ENCODE data around the gene KBTBD7. TPM values are rescaled to one million over a fixed set of nuclear protein-coding genes. Genes with fewer than 3 reads are reported as not detected.

Gene KBTBD7
- total and polyA plus RNA-seq, 10 donors, result 2.8 to 14.9 (median 9.2) TPM

- peaks cover 18 to 67% (median 62%) of the 10 kb centered on the region in 8 donors for H3K9me3 ChIP-seq
- no peaks in the 10 kb centered on the region for H3K4me1 ChIP-seq
- no peak for DNase-seq
- 95 to 100% (median 96%) methylated on average over 3 of the region's 3 CpGs for WGBS, 5 donors
- H3K27ac ChIP-seq, result no peak overlapping the region
- H3K27me3 ChIP-seq (replicated peaks in 1 of 7), result no peaks in the 10 kb centered on the region
- no peak overlapping the region for H3K4me3 ChIP-seq
- peaks cover 0 to 33% (median 0%) of the 10 kb centered on the region in 6 donors for H3K36me3 ChIP-seq
- intact Hi-C loops (cut with DNase I; ENCODE audit: low total_unique reads), result no loop called here
- no peak for TF ChIP-seq POLR2A (IDR thresholded peaks at IDR 0.05)
- no peak for TF ChIP-seq POLR2AphosphoS5 (IDR thresholded peaks at IDR 0.05)
- no peak for TF ChIP-seq CTCF (IDR thresholded peaks at IDR 0.05 in 8 of 11, conservative IDR thresholded peaks at IDR 0.05 in 3 of 11)
These were observed 42.4 kb downstream of the KBTBD7 start for GRCh38 chr13:41152005-41152404.

- Histone ChIP-seq H3K4me1 (no peaks in the 10 kb centered on the region), H3K27me3 (replicated peaks in 1 of 7) (no peaks in the 10 kb centered on the region), H3K36me3 (peaks cover 0 to 33% (median 0%) of the 10 kb centered on the region in 6 donors), H3K9me3 (peaks cover 18 to 84% (median 72%) of the 10 kb centered on the region in 8 donors), H3K27ac (no peak overlapping the region), H3K4me3 (no peak overlapping the region)
- DNase-seq, result no peak
- 82 to 91% (median 84%) methylated on average over 2 of the region's 2 CpGs for WGBS, 5 donors
- intact Hi-C loops (cut with DNase I; ENCODE audit: low total_unique reads), result no loop called here
- TF ChIP-seq POLR2A (IDR thresholded peaks at IDR 0.05), result no peak
- TF ChIP-seq CTCF (IDR thresholded peaks at IDR 0.05 in 8 of 11, conservative IDR thresholded peaks at IDR 0.05 in 3 of 11), result no peak
- TF ChIP-seq POLR2AphosphoS5 (IDR thresholded peaks at IDR 0.05), result no peak
These were observed 44.3 kb downstream of the KBTBD7 start for GRCh38 chr13:41150058-41150457.

- Histone ChIP-seq H3K27ac (no peak overlapping the region), H3K36me3 (peaks cover 0 to 33% (median 0%) of the 10 kb centered on the region in 6 donors), H3K9me3 (peaks cover 18 to 83% (median 72%) of the 10 kb centered on the region in 8 donors), H3K27me3 (replicated peaks in 1 of 7) (no peaks in the 10 kb centered on the region), H3K4me1 (no peaks in the 10 kb centered on the region), H3K4me3 (no peak overlapping the region)
- intact Hi-C loops (cut with DNase I; ENCODE audit: low total_unique reads), result no loop called here
- 85 to 95% (median 90%) methylated on average over 3 of the region's 3 CpGs for WGBS, 5 donors
- DNase-seq, result no peak
- TF ChIP-seq POLR2AphosphoS5 (IDR thresholded peaks at IDR 0.05) (no peak), CTCF (IDR thresholded peaks at IDR 0.05 in 8 of 11, conservative IDR thresholded peaks at IDR 0.05 in 3 of 11) (no peak), POLR2A (IDR thresholded peaks at IDR 0.05) (no peak)
These were observed 45.7 kb downstream of the KBTBD7 start for GRCh38 chr13:41148419-41149283.

GRCh38 chr13:41145136-41145908, 49.0 kb downstream of the KBTBD7 start:
- Histone ChIP-seq H3K4me1 (no peaks in the 10 kb centered on the region), H3K4me3 (no peak overlapping the region), H3K36me3 (peaks cover 0 to 20% (median 0%) of the 10 kb centered on the region in 6 donors), H3K27ac (no peak overlapping the region), H3K27me3 (replicated peaks in 1 of 7) (no peaks in the 10 kb centered on the region), H3K9me3 (peaks cover 11 to 50% (median 43%) of the 10 kb centered on the region in 8 donors)
- no peak for DNase-seq
- 82 to 95% (median 88%) methylated on average over 4 of the region's 4 CpGs for WGBS, 5 donors
- TF ChIP-seq CTCF (IDR thresholded peaks at IDR 0.05 in 8 of 11, conservative IDR thresholded peaks at IDR 0.05 in 3 of 11) (no peak), POLR2A (IDR thresholded peaks at IDR 0.05) (no peak), POLR2AphosphoS5 (IDR thresholded peaks at IDR 0.05) (no peak)
- intact Hi-C loops (cut with DNase I; ENCODE audit: low total_unique reads), result no loop called here

All from spleen (tissue), 11 donors.